HFFc6 (cell line): ENCODE measurements around the gene GIMAP4. TPM values are rescaled to one million over a fixed set of nuclear protein-coding genes. Genes with fewer than 3 reads are reported as not detected.

Source experiments
- DNase-seq: peaks from one replicate; pipeline ENCODE4 v3.0.0-alpha.2; 2018
- H3K27ac Mint-ChIP-seq: 2 replicates; pipeline ENCODE4 v1.8.0; 2020; ENCODE audit warnings: mild to moderate bottlenecking, mixed read lengths
- H3K27me3 Mint-ChIP-seq: 2 replicates; pipeline ENCODE4 v1.8.0; 2021; ENCODE audit warnings: mild to moderate bottlenecking, moderate library complexity, mixed read lengths; ENCODE audit not compliant: insufficient read depth
- H3K36me3 Mint-ChIP-seq: 2 replicates; pipeline ENCODE4 v1.8.0; 2021; ENCODE audit warnings: low read depth, mixed read lengths
- H3K4me1 Mint-ChIP-seq: 2 replicates; pipeline ENCODE4 v1.8.0; 2020; ENCODE audit warnings: low read depth, mixed read lengths
- H3K4me3 Mint-ChIP-seq: 2 replicates; pipeline ENCODE4 v1.8.0; 2020; ENCODE audit warnings: mild to moderate bottlenecking, moderate library complexity, mixed read lengths
- H3K9me3 Mint-ChIP-seq: 2 replicates; pipeline ENCODE4 v1.8.0; 2020; ENCODE audit warnings: mild to moderate bottlenecking, mixed read lengths
- total RNA-seq, 6 experiments: library from RNA; stranded (reverse); fragmentation: NEBNext Ultra II Directional; extraction: Animal tissue kit (Norgen Biotek cat#: 25700); gene quantifications; 2 replicates in 1 of 6; 3 replicates in 5 of 6; pipeline ENCODE4 v1.2.3, GENCODE V29; 2021
- TF ChIP-seq, protein P1 (sequence below): fragments of 200-600 bp; sonication (generic); IDR thresholded peaks from 2 replicates; pipeline ENCODE4 v1.5.0; 2021; ENCODE audit warnings: antibody characterized with exemption, mild to moderate bottlenecking

GIMAP4 gene
- total RNA-seq, 6 experiments from 2014 or later = not detected

DNA sequence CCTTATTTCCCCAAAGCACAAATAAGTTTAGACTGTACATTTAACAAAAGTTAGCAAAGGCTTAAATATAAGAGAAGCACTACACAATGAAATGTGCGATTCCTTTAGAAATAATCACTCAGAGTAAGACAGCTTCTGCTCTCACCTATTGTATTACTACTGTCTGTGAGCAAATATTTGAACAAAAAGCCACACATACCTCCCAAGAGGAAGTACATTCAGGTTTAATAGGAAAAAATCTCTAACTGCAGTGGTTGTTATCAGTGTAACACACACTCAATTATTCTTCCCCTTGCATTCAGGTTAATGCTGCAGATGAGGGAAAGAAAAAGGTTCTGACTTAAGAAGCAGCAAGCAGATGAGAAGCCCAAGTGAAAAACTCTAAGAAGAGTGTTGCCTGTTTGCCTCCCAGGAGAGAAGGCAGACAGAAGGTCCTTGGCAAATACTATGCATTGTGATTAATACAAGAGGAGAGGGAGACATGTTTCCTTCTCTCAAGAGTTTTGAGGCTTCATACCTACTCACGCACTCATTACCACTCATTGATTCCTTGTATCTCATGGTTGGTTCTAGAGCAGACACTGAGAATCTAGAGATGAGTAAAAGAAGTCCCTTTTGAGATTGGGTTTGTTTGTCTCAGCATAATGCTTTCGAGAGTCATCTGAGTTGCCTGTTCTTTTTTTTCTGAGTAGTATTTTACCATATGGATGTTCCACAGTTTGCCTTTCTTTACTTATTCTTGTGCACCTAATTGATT is 13.6 kb downstream of the GIMAP4 start:
- H3K27me3 Mint-ChIP-seq = peaks cover 1% of the 10 kb centered on the region; the same call in 1 of the 2 replicates
- H3K4me3 Mint-ChIP-seq = no peak overlapping the region
- H3K4me1 Mint-ChIP-seq = no peaks in the 10 kb centered on the region
- peaks cover 77% of the 10 kb centered on the region for H3K9me3 Mint-ChIP-seq
- no peak overlapping the region for H3K27ac Mint-ChIP-seq
- TF ChIP-seq, protein P1, sequence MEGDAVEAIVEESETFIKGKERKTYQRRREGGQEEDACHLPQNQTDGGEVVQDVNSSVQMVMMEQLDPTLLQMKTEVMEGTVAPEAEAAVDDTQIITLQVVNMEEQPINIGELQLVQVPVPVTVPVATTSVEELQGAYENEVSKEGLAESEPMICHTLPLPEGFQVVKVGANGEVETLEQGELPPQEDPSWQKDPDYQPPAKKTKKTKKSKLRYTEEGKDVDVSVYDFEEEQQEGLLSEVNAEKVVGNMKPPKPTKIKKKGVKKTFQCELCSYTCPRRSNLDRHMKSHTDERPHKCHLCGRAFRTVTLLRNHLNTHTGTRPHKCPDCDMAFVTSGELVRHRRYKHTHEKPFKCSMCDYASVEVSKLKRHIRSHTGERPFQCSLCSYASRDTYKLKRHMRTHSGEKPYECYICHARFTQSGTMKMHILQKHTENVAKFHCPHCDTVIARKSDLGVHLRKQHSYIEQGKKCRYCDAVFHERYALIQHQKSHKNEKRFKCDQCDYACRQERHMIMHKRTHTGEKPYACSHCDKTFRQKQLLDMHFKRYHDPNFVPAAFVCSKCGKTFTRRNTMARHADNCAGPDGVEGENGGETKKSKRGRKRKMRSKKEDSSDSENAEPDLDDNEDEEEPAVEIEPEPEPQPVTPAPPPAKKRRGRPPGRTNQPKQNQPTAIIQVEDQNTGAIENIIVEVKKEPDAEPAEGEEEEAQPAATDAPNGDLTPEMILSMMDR = no peak
- DNase-seq = no peak
- no peaks in the 10 kb centered on the region for H3K36me3 Mint-ChIP-seq

DNA sequence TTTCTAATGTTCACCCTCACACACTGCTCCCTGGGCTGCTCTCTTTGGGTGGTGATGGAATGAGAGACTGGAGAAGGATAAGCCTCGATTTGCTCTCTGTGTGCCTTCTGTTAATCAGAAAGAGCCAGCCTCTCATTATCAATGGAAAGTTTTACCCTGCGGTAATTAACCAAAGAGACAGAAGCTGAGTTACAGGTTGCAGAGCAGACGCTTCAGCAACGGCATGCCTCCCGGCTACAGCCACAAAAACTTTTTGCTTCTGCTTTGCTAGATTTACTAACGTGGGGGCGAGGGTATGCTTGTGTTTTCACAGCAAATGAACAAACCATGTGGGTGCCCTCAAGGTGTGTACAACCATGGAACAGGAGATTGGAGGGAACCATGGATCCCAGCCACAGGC is 18.0 kb downstream of the GIMAP4 start:
- Mint-ChIP-seq H3K27ac (no peak overlapping the region), H3K4me1 (no peaks in the 10 kb centered on the region), H3K9me3 (peaks cover 50% of the 10 kb centered on the region), H3K27me3 (peaks cover 1% of the 10 kb centered on the region; the same call in 1 of the 2 replicates), H3K36me3 (no peaks in the 10 kb centered on the region), H3K4me3 (no peak overlapping the region)
- TF ChIP-seq, protein P1 = no peak
- DNase-seq = no peak

DNA sequence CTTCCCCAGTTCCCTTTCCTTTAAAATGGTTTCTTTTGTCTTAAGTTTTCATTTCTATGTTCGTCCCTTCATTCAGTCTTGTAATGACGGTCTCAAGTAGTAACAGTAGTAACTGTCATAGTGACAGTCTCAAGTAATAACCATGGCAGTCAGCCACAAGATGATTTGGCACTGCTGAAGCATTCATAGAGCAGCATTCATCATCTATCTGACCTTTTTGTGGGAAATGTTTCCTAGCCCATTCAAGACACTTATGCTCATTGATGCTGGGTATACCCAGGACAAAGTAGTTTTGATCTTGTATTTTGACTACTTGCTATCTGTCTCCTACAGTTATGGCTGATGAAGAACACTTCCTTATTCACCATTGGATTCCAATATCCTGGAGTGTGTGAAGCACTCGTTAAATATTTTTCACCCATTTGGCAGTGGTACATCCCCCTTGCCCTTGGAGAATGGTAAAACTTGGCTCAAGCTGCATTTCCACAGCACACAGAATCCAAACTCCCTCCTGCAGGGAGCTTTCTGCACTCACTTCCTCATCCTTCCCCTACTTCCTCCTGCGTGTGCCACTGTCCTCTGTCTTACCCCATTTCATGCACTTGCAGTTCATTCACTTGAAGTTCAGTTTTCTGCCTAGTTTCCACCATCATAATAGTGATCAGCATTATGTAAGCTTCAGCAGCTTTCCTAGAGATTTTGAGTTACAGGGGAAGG is 19.0 kb downstream of the GIMAP4 start:
- Mint-ChIP-seq H3K9me3 (peaks cover 51% of the 10 kb centered on the region), H3K27ac (no peak overlapping the region), H3K27me3 (peaks cover 1% of the 10 kb centered on the region; the same call in 1 of the 2 replicates), H3K4me1 (no peaks in the 10 kb centered on the region), H3K36me3 (no peaks in the 10 kb centered on the region), H3K4me3 (no peak overlapping the region)
- no peak for DNase-seq
- TF ChIP-seq, protein P1 = no peak

DNA sequence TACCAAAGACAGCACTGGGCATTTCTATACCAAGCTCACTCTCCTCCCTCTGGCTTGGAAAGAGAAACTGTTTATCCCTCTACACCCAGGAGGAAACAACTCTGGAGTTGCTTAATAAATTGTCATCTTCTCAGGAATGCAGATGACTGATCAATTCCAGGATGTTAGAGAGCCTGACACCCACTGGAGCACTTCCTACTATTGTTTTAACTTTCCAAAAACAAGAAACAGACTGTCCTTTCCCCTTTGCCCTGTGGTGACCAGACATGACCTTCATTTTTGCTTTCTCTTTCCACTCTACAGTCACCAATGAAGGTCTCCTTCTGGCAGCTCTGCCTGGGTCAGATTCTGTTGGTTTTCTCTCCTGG is 19.6 kb downstream of the GIMAP4 start:
- H3K4me1 Mint-ChIP-seq = no peaks in the 10 kb centered on the region
- no peak for DNase-seq
- H3K27me3 Mint-ChIP-seq = peaks cover 1% of the 10 kb centered on the region; the same call in 1 of the 2 replicates
- H3K36me3 Mint-ChIP-seq = no peaks in the 10 kb centered on the region
- no peak overlapping the region for H3K27ac Mint-ChIP-seq
- H3K9me3 Mint-ChIP-seq = peaks cover 54% of the 10 kb centered on the region
- H3K4me3 Mint-ChIP-seq = no peak overlapping the region
- TF ChIP-seq, protein P1 = no peak

DNA sequence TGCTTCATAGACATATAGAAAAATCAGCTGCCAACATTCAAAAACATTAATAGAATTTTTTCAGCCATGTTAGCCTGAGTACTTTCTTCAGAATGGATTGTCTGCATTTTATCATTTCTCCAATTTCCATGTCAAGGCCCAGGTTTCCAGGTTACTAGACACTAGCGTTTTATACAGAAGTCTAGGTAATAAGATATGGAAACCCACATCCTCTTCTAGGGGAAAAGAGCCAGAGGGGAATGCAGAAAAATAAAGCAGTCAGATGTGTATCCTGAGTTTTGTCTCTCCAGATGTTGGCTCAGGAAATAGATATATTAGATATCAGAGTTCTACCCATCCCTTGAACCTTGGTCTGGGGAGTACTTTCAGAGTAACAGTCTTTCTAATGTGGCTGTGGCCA is 20.4 kb downstream of the GIMAP4 start:
- Mint-ChIP-seq H3K4me3 (no peak overlapping the region), H3K9me3 (peaks cover 54% of the 10 kb centered on the region), H3K36me3 (no peaks in the 10 kb centered on the region)

More for the DNA sequence above, 20.4 kb downstream of the GIMAP4 start:
- TF ChIP-seq, protein P1 = no peak
- H3K27ac Mint-ChIP-seq = no peak overlapping the region
- H3K4me1 Mint-ChIP-seq = no peaks in the 10 kb centered on the region
- DNase-seq = no peak
- H3K27me3 Mint-ChIP-seq = peaks cover 1% of the 10 kb centered on the region; the same call in 1 of the 2 replicates
